GM18951 (cell line): Measurements from ENCODE around the gene SCARF2.
"Not testable (repeated sequence)": the region's sequence is repeated elsewhere in the genome, so short reads cannot be mapped to it uniquely, and the experiment has no call there.

Experiments used
- POLR2A ChIP-seq: IDR thresholded peaks from 4 replicates; pipeline ENCODE4 v1.6.1; 2011; ENCODE audit warnings: mild to moderate bottlenecking; ENCODE audit not compliant: insufficient read length, insufficient read depth; ENCODE audit errors: extremely low read depth
- in situ Hi-C: fragments of 300-500 bp; cut with MboI; formaldehyde crosslinking; loops from one replicate; pipeline ENCODE4 v1.12.0; 2022; ENCODE audit warnings: low sequenced_read_pairs, mixed read lengths, inconsistent platforms; ENCODE audit not compliant: unreplicated experiment

Gene SCARF2

GRCh38 chr22:20391222-20391621 is 46.4 kb downstream of the SCARF2 start:
- no peak for TF ChIP-seq POLR2A
- in situ Hi-C loops: no loop called here

GRCh38 chr22:20390394-20390907 is 47.2 kb downstream of the SCARF2 start:
- in situ Hi-C loops: no loop called here
- TF ChIP-seq POLR2A: no peak

GRCh38 chr22:20389288-20389687 is 48.3 kb downstream of the SCARF2 start:
- in situ Hi-C loops: no loop called here
- no peak for TF ChIP-seq POLR2A

- in situ Hi-C loops: no loop called here
- no peak for TF ChIP-seq POLR2A
These were observed 49.4 kb downstream of the SCARF2 start for GRCh38 chr22:20388200-20388599.

GRCh38 chr22:20386972-20387371 is 50.7 kb downstream of the SCARF2 start:
- no peak for TF ChIP-seq POLR2A
- in situ Hi-C loops: no loop called here

- no peak for TF ChIP-seq POLR2A
- in situ Hi-C loops: no loop called here
These were observed 51.3 kb downstream of the SCARF2 start for GRCh38 chr22:20386336-20386735.

- TF ChIP-seq POLR2A: no peak
- in situ Hi-C loops: no loop called here
These were observed 52.8 kb downstream of the SCARF2 start for GRCh38 chr22:20384865-20385264.

GRCh38 chr22:20384171-20384570 is 53.5 kb downstream of the SCARF2 start:
- TF ChIP-seq POLR2A: no peak
- in situ Hi-C loops: no loop called here

GRCh38 chr22:20383538-20383937 is 54.1 kb downstream of the SCARF2 start:
- TF ChIP-seq POLR2A: no peak
- in situ Hi-C loops: no loop called here

GRCh38 chr22:20380486-20380885 is 57.1 kb downstream of the SCARF2 start:
- in situ Hi-C loops: no loop called here
- no peak for TF ChIP-seq POLR2A

GRCh38 chr22:20378684-20379083 is 58.9 kb downstream of the SCARF2 start:
- in situ Hi-C loops: not testable (repeated sequence)

- in situ Hi-C loops: no loop called here
- TF ChIP-seq POLR2A: no peak
These were observed 59.5 kb downstream of the SCARF2 start for GRCh38 chr22:20378110-20378509.

- in situ Hi-C loops: not testable (repeated sequence)
These were observed 60.6 kb downstream of the SCARF2 start for GRCh38 chr22:20376983-20377382.

- in situ Hi-C loops: not testable (repeated sequence)
These were observed 61.3 kb downstream of the SCARF2 start for GRCh38 chr22:20376281-20376680.
